ENCODE measurements around the gene MRPL23.

The MRPL23 gene

GRCh38 chr11:1953489-1954266 is 6.5 kb downstream of the MRPL23 start:
- no peaks in the 10 kb centered on the region for H3K4me1 ChIP-seq (ENCODE audit: insufficient read depth, insufficient read length)
- H3K27me3 ChIP-seq (ENCODE audit: insufficient read depth, insufficient read length) = no peaks in the 10 kb centered on the region
- no peak overlapping the region for H3K4me3 ChIP-seq (ENCODE audit: insufficient read length, low read depth)
- H3K9me3 ChIP-seq (ENCODE audit: insufficient read depth, low read length) = no peaks in the 10 kb centered on the region
- H3K9ac ChIP-seq (ENCODE audit: insufficient read length, low read depth) = no peak overlapping the region
- TF ChIP-seq ZNF274 (IDR thresholded peaks at IDR 0.05; ENCODE audit: low read depth, low read length) (no peak), YY1 (IDR thresholded peaks at IDR 0.05; ENCODE audit: insufficient read depth, insufficient read length) (no peak), SUZ12 (IDR thresholded peaks at IDR 0.05; ENCODE audit: extremely low read depth, insufficient read depth, insufficient read length) (no peak)
- no peaks in the 10 kb centered on the region for H3K36me3 ChIP-seq (ENCODE audit: insufficient read depth, insufficient read length, low read length)
- no peak for DNase-seq (ENCODE audit: low read depth, low spot score)

GRCh38 chr11:1958367-1958766 is 11.2 kb downstream of the MRPL23 start:
- Histone ChIP-seq H3K36me3 (ENCODE audit: insufficient read depth, insufficient read length, low read length) (no peaks in the 10 kb centered on the region), H3K9ac (ENCODE audit: insufficient read length, low read depth) (no peak overlapping the region), H3K4me3 (ENCODE audit: insufficient read length, low read depth) (no peak overlapping the region), H3K9me3 (ENCODE audit: insufficient read depth, low read length) (no peaks in the 10 kb centered on the region), H3K27me3 (ENCODE audit: insufficient read depth, insufficient read length) (no peaks in the 10 kb centered on the region), H3K4me1 (ENCODE audit: insufficient read depth, insufficient read length) (no peaks in the 10 kb centered on the region)
- TF ChIP-seq YY1 (IDR thresholded peaks at IDR 0.05; ENCODE audit: insufficient read depth, insufficient read length) = no peak
- no peak for TF ChIP-seq SUZ12 (IDR thresholded peaks at IDR 0.05; ENCODE audit: extremely low read depth, insufficient read depth, insufficient read length)
- no peak for TF ChIP-seq ZNF274 (IDR thresholded peaks at IDR 0.05; ENCODE audit: low read depth, low read length)
- DNase-seq (ENCODE audit: low read depth, low spot score) = no peak

- TF ChIP-seq SUZ12 (IDR thresholded peaks at IDR 0.05; ENCODE audit: extremely low read depth, insufficient read depth, insufficient read length) (no peak), ZNF274 (IDR thresholded peaks at IDR 0.05; ENCODE audit: low read depth, low read length) (no peak), YY1 (IDR thresholded peaks at IDR 0.05; ENCODE audit: insufficient read depth, insufficient read length) (no peak)
- no peaks in the 10 kb centered on the region for H3K4me1 ChIP-seq (ENCODE audit: insufficient read depth, insufficient read length)
- no peaks in the 10 kb centered on the region for H3K27me3 ChIP-seq (ENCODE audit: insufficient read depth, insufficient read length)
- no peaks in the 10 kb centered on the region for H3K9me3 ChIP-seq (ENCODE audit: insufficient read depth, low read length)
- no peaks in the 10 kb centered on the region for H3K36me3 ChIP-seq (ENCODE audit: insufficient read depth, insufficient read length, low read length)
- no peak for DNase-seq (ENCODE audit: low read depth, low spot score)
- no peak overlapping the region for H3K9ac ChIP-seq (ENCODE audit: insufficient read length, low read depth)
- no peak overlapping the region for H3K4me3 ChIP-seq (ENCODE audit: insufficient read length, low read depth)
Observed at GRCh38 chr11:1959786-1960185, 12.7 kb downstream of the MRPL23 start.

GRCh38 chr11:1963864-1964263 is 16.7 kb downstream of the MRPL23 start:
- H3K4me1 ChIP-seq (ENCODE audit: insufficient read depth, insufficient read length) = no peaks in the 10 kb centered on the region
- DNase-seq (ENCODE audit: low read depth, low spot score) = no peak

GRCh38 chr11:1964348-1964747 is 17.2 kb downstream of the MRPL23 start:
- no peaks in the 10 kb centered on the region for H3K36me3 ChIP-seq (ENCODE audit: insufficient read depth, insufficient read length, low read length)
- no peaks in the 10 kb centered on the region for H3K9me3 ChIP-seq (ENCODE audit: insufficient read depth, low read length)
- H3K9ac ChIP-seq (ENCODE audit: insufficient read length, low read depth) = no peak overlapping the region
- H3K4me1 ChIP-seq (ENCODE audit: insufficient read depth, insufficient read length) = no peaks in the 10 kb centered on the region
- TF ChIP-seq SUZ12 (IDR thresholded peaks at IDR 0.05; ENCODE audit: extremely low read depth, insufficient read depth, insufficient read length) = no peak
- TF ChIP-seq ZNF274 (IDR thresholded peaks at IDR 0.05; ENCODE audit: low read depth, low read length) = no peak
- TF ChIP-seq YY1 (IDR thresholded peaks at IDR 0.05; ENCODE audit: insufficient read depth, insufficient read length) = no peak
- DNase-seq (ENCODE audit: low read depth, low spot score) = no peak
- no peaks in the 10 kb centered on the region for H3K27me3 ChIP-seq (ENCODE audit: insufficient read depth, insufficient read length)
- no peak overlapping the region for H3K4me3 ChIP-seq (ENCODE audit: insufficient read length, low read depth)

More at GRCh38 chr11:1963864-1964263, 16.7 kb downstream of the MRPL23 start:
- Histone ChIP-seq H3K27me3 (ENCODE audit: insufficient read depth, insufficient read length) (no peaks in the 10 kb centered on the region), H3K36me3 (ENCODE audit: insufficient read depth, insufficient read length, low read length) (no peaks in the 10 kb centered on the region), H3K9me3 (ENCODE audit: insufficient read depth, low read length) (no peaks in the 10 kb centered on the region), H3K4me3 (ENCODE audit: insufficient read length, low read depth) (no peak overlapping the region), H3K9ac (ENCODE audit: insufficient read length, low read depth) (no peak overlapping the region)
- TF ChIP-seq SUZ12 (IDR thresholded peaks at IDR 0.05; ENCODE audit: extremely low read depth, insufficient read depth, insufficient read length) (no peak), YY1 (IDR thresholded peaks at IDR 0.05; ENCODE audit: insufficient read depth, insufficient read length) (no peak), ZNF274 (IDR thresholded peaks at IDR 0.05; ENCODE audit: low read depth, low read length) (no peak)

- no peaks in the 10 kb centered on the region for H3K9me3 ChIP-seq (ENCODE audit: insufficient read depth, low read length)
- TF ChIP-seq SUZ12 (IDR thresholded peaks at IDR 0.05; ENCODE audit: extremely low read depth, insufficient read depth, insufficient read length) (no peak), ZNF274 (IDR thresholded peaks at IDR 0.05; ENCODE audit: low read depth, low read length) (no peak), YY1 (IDR thresholded peaks at IDR 0.05; ENCODE audit: insufficient read depth, insufficient read length) (no peak)
- DNase-seq (ENCODE audit: low read depth, low spot score) = no peak
- no peaks in the 10 kb centered on the region for H3K36me3 ChIP-seq (ENCODE audit: insufficient read depth, insufficient read length, low read length)
- H3K4me3 ChIP-seq (ENCODE audit: insufficient read length, low read depth) = no peak overlapping the region
- H3K4me1 ChIP-seq (ENCODE audit: insufficient read depth, insufficient read length) = no peaks in the 10 kb centered on the region
- H3K9ac ChIP-seq (ENCODE audit: insufficient read length, low read depth) = no peak overlapping the region
- no peaks in the 10 kb centered on the region for H3K27me3 ChIP-seq (ENCODE audit: insufficient read depth, insufficient read length)
Observed at GRCh38 chr11:1964955-1965354, 17.8 kb downstream of the MRPL23 start.

- no peaks in the 10 kb centered on the region for H3K4me1 ChIP-seq (ENCODE audit: insufficient read depth, insufficient read length)
- no peak overlapping the region for H3K4me3 ChIP-seq (ENCODE audit: insufficient read length, low read depth)
- H3K9me3 ChIP-seq (ENCODE audit: insufficient read depth, low read length) = no peaks in the 10 kb centered on the region
- no peak for DNase-seq (ENCODE audit: low read depth, low spot score)
- no peaks in the 10 kb centered on the region for H3K36me3 ChIP-seq (ENCODE audit: insufficient read depth, insufficient read length, low read length)
- H3K9ac ChIP-seq (ENCODE audit: insufficient read length, low read depth) = no peak overlapping the region
- H3K27me3 ChIP-seq (ENCODE audit: insufficient read depth, insufficient read length) = no peaks in the 10 kb centered on the region
- TF ChIP-seq ZNF274 (IDR thresholded peaks at IDR 0.05; ENCODE audit: low read depth, low read length) (no peak), YY1 (IDR thresholded peaks at IDR 0.05; ENCODE audit: insufficient read depth, insufficient read length) (no peak), SUZ12 (IDR thresholded peaks at IDR 0.05; ENCODE audit: extremely low read depth, insufficient read depth, insufficient read length) (no peak)
Observed at GRCh38 chr11:1966531-1966930, 19.4 kb downstream of the MRPL23 start.
